Measurements from ENCODE around the gene ADAMTS9.

ADAMTS9 gene

DNA sequence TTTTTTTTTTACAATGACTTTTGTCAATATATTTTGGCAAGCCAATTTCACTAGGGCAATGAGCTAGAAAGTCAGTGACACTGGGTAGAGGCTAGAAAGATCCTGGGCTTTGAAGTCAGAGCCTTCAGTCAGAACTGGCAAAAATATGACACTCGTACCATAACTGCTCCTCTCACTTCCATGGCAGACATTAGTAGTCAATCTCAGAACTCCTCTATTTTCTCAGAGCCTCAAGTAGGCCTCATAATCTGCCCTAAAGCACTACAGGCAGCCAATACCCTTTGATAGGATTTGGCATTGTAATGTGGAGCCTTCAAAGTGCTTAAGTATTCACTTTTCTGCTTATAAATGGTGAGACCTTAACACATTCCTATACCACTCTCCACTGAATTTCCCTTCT lies 67.8 kb downstream of the ADAMTS9 start:
- DNase-seq (ENCODE audit: low spot score): no peak

DNA sequence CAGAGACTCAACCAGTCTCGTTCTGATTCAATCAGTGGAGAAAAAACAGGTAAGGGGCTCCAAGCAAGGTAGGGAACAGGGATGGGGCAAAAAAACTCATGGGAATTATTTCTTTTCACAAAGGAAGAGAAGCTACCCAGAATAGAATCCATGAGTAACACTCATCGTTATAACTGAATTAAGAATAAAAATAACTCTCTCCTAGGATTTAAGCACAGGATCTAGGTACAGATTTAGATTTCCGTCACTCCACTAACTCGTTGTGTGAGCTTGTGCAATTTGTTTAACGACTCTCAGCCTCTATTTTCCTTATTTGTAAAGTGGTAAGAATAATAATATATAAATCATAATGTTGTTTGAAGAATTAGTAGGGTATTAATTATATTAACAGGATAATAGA lies 68.6 kb downstream of the ADAMTS9 start:
- DNase-seq (ENCODE audit: low spot score): no peak

DNA sequence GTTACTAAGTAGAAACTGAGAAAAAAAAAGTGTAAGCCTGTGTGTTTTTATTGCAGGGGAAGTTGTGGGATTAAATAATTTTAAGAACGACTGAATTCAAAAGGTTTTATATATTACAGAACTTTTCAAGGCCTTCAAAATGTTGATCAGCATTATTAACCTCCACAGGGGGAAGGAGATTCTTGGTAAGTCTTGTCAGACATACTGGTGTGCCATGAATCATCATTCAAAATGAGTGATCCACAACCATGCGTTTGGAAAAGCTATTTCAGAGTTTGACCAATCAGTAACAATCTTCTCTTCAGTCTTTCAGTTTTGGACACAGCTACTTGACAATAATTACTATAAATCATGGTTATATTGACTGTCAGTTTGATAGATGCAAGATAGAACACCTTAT lies 70.2 kb downstream of the ADAMTS9 start:
- DNase-seq (ENCODE audit: low spot score): no peak

DNA sequence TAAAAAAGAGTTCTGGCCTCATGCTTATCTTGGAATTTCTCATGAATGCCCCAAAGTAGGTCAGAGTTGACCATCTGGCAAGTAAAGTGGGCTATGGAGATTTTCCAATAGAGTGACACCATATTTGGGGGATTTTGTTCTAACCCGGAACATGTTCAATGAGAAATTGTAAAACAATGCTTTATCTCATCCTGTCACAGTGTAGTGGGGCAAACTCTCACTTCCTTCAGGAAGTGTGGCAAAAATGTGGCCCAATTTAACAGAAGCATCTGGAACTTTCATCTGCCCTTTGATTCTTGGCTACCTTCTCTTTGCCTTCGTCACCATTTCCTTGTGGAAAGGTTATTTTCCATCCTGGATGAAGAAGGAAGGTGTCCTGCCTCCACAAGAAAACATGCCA lies 70.8 kb downstream of the ADAMTS9 start:
- DNase-seq (ENCODE audit: low spot score): no peak

DNA sequence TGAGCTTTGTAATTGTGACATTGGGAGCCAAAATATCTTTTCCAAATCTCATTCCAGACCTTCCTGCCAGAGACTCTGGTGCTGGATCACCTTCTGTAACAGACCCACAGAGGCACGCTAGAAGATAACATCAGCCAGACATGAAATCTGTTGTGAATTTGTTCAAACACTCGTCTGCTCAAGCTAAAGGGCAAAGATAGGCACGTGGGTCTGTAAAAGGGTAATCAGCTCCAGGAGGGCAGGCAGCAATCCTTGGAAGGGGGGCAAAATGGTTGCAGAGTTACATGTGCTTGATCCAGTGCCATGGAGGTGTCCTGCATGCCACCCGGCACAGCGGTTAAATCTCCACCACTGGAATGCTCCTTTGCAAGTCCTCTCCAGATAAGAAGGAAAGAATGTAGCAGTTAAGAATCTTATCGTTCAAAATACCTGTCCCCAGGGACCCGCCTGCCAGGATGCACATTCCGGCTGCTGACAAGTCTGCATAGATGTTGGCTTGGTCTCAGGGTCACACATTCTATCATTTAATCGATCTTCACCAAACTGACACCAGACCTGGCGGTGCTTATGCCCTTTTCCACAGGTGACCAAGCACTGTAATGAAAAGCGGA lies 74.8 kb downstream of the ADAMTS9 start:
- DNase-seq (ENCODE audit: low spot score): no peak

DNA sequence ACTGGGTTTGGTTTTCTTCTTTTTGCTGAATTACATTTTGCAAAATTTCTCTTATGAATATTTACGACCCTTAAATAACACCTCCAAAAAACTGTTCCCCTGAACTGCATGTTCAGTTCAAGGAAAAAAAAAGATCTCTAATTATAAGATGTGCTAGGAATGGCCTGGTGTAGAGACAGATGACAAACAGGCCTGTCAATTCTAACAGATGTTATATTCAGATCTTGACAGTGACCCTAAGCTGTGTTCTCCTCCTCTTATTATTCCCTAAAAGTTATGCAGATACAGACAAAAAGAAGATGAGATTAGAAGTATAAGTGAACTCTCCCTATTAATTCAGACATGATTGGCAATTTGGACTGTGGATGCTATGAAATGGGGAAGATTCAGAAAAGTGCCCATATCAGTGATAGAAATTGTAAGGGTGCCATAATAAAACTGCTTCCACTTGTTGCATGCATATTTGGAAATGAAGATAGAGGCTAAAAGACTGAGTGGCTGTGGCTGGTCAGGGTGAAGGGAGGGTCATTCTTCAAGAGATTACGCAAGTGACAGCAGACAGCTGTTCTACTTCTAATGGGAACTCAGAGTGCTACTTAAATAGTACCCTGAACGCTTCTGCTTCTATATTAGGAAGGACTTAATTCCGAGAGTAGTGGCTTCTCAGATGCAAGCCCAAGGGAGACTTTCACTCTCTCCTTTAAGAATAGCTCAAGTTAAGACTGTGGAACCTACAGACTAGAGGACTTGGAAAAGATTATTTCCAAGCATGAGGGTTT lies 75.5 kb downstream of the ADAMTS9 start:
- no peak for DNase-seq (ENCODE audit: low spot score)

DNA sequence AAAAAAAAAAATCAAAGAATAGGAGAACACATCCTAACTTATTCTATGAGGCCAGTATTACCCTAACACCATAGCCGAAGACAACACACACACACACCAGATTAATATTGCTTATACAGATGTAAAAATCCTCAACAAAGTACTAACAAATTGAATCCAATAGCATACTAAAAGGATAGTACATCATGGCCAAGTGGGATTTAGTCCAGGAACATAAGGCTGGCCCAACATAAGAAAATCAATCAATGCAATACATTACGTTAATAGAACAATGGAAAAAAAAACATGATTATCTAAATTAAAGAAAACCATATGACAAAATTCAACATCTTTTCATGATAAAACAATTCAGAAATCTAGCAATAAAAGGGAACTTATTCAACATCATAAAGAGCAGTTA lies 79.1 kb downstream of the ADAMTS9 start:
- DNase-seq (ENCODE audit: low spot score): no peak

DNA sequence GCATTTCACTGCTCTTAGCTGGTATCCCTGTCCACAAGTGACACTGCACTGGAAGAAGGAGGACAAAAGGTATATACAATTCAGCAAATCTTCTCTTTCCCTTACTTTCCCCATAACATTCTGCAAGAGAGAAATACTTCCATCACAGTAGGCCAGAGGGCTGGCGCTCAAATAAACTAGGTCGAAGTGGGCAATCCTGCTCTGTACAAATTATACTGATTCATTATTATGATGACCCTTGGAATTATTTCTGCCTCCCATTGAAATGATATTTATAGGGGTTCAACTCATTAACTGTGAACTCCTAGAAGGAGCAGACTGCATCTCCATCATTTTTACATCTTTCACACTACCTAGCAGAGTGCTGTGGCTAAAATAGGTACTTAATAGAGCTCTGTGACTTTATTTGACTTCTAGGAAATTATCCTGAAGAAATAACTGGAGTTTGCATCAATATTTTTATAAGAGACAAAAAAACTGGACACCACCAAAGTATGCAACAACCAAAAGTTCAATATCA lies 80.7 kb downstream of the ADAMTS9 start:
- DNase-seq (ENCODE audit: low spot score): no peak

DNA sequence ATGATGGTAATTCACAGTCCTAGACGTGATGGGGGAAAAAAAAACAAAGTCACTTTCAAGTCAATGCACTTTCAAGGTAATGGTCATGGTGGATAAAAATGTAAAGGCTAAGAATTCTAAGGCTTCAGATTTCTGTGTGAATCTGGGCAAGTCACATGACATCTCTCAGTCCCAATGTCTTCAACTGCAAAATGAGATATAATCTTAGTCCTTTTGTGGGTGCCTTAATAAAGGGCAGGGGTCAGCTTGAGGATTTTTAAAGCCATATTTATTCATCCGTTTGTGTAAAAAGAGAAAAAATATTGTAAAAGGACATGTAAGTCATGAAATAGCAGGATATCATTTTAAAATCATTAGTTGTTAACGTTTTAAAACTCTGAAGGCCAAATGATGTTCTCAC lies 83.5 kb downstream of the ADAMTS9 start:
- DNase-seq (ENCODE audit: low spot score): no peak

DNA sequence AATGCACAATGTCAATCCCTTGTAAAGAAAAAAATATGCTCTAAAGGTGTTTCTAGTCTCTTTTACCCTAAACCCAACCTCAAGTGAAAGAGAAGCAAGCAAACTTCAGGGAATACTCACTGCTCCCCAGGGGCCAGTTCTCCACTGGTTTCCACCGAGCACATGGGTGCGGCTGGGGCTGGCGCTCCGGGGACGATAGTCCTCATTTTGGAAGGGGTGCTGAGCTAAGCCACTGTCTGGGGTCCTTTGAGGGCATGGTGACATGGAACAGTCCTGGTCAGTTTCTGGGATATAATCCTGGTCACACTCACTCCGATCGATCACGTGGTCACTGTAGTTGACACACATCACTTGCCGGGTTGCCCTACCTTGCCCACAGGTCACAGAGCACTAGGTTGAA lies 86.0 kb downstream of the ADAMTS9 start:
- no peak for DNase-seq (ENCODE audit: low spot score)

DNA sequence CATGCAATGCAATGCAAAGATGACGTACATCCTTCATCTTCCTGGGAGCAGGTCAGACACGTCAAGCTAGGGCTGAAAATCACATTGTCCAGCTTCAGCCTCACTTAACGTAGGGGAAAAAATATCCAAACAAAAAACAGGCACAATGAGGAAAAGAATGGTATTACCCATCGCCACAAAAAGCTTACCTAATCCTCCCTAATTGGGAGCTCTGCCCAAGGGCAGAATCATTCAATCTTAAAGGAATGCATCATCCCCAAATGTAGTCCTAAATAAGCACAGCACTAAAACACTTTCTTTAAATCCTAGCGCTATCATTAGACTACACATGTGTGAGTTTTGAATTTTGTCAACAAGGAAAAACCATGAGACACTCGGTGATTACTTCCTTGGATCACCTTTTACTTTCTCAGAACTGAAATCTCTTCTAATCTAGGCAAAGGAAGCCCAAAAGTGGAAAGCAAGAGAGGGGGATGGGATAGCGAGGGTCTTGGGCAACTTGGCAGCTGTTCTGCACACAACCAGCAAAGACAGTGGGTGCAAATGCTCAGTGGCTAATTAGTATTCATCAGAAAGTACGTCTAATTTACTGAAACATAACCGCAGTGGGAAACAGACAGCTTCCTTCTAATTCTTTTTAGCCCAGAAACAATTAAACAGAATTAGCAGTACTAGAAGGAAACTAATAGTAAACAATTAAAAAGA lies 87.4 kb downstream of the ADAMTS9 start:
- no peak for DNase-seq (ENCODE audit: low spot score)

DNA sequence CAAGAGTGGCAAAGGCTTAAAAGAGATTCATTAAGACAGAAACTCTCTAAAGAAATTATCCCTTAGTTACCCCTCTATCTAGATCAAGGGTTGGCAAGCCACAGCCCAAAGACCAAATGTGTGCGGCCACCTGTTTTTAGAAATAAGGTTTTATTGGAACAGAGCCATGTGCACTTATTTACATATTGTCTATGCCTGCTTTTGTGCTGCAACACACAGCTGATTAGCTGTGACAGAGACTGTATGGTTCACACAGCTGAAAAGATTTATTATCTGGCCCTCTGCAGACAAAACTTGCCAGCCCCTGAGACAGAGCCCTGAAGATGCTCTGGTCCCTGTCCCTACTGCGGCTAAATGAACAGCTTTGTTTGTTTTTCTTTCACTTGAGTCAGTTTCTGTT lies 88.1 kb downstream of the ADAMTS9 start:
- no peak for DNase-seq (ENCODE audit: low spot score)

DNA sequence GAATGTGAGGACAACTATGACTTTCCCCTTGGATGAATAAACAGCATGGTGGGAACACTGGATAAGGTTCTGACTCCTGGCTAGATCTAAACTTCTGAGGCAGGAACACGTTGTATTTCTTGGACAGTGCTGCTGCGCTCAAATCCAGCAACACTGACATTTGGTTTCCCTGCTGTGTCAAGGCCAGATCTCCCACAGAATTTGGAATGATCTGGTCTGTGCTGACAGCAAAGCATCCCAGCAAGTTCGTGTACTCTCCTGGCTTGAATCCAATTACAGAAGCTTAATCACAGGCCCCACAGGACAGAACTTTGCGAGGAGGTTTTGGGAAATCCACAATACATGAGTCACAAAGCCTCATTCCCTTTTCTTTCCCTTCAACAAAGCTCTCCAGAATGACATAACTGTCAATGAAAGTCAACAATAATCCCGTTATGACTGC lies 92.5 kb downstream of the ADAMTS9 start:
- no peak for DNase-seq (ENCODE audit: low spot score)

DNA sequence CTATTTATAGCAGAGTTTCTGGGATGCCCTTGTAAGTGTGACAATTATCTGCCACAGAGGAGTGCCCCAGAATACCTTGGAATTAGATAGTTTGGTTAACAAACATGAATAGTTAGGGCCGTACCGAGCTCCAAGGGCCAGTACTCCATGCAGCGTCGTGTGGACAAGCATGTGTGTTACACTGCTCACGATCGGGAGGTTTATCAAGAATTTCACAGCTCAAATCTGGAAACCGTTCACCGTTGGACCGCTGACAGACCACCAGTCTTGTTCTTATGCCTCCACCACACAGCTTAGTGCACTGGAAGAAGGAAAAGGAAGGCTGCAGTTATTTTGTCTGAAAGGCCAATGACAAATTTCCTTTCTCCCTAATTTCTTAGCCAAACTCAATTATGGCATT lies 93.7 kb downstream of the ADAMTS9 start:
- no peak for DNase-seq (ENCODE audit: low spot score)

DNA sequence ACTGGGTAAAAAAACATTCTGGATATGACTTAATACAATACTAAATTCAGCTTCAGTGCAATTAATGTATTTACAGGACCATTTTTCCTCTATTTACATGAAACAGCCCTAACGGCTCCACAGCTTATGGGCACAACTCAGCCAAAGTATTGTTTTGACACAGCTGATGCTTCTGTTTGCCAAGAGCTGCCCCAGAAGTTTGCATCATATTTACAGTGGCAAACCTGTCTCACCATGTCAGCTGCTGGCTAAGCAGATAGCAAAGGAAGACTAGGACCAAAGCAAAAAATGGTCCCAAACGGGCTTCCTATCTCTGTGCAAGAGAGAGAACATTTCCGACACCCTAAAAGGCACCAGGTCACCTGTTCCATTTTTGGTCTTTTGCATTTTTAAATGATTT lies 94.5 kb downstream of the ADAMTS9 start:
- DNase-seq (ENCODE audit: low spot score): no peak

DNA sequence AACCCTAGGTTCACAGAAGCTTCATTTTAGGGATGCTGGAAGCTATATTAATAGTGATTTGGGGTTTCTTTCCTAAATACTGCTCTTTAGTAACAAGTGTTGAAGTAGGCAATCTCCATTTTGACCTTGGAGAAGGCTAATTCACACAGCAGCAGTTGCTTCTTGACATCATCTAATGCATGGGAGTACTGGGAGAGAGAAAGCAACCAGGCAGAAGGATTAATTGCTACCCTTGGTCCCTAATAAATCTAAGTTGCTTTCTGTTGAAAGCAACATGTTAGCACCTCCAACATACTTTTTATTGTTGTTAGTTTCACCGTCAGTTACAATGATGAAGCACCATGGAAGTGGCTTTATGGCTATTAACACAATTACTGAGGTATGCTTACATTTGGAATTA lies 96.2 kb downstream of the ADAMTS9 start:
- DNase-seq (ENCODE audit: low spot score): no peak

DNA sequence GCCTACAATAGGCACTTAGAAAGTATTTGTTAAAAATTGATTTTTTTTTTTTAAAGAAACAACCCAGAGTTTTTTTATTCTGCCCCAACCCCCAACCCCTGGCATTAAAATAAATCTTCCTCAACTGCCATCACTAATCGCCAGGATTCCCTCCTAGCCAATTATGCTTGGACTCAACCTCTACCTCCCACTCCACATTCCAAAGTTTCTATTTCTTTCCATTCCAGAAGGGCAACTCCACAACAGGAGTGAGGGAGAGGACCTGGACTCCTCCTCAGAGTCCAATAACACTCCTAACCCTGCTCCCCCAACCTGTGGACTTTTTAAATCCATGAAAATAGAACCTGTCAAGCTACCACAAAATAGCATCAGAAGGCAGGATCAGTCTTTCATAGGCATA lies 99.4 kb downstream of the ADAMTS9 start:
- no peak for DNase-seq (ENCODE audit: low spot score)

DNA sequence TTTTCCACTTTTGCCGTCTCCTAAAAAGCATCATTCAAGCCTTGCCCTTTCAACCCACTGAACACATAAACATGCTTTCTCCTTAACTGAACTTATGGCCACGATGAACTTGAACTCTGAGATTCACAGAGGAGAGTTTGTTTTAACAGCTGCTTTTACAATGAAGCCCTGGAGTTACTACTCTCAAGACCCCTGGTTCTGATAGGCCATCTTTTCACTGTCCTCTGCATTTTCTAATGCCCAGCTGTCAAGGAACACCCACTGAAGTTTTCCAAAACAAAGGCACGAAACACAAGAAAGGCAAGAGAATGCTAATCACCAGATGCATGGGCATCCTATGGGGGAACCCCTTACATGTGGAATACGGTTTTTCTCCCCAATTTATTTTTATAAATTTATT lies 100.8 kb downstream of the ADAMTS9 start:
- no peak for DNase-seq (ENCODE audit: low spot score)

DNA sequence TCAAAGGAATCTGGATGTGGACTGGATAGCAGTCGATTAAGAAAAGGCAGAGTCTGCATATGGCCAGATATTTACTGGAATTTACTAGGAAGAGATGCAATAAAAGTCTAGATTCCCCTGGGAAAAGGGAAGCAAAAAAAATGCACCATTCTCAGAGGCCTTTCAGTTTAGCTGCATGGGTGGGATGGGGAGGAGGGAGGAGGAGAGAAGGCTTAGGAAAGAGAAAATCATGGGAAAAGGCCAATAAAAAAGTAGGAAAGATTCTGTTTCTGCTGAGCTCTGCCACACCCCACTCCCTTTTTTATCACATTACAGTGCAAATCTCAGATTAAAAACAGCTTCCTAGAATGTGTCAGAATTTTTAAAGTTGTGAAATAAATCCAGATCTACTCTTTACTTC lies 103.6 kb downstream of the ADAMTS9 start:
- DNase-seq (ENCODE audit: low spot score): no peak

DNA sequence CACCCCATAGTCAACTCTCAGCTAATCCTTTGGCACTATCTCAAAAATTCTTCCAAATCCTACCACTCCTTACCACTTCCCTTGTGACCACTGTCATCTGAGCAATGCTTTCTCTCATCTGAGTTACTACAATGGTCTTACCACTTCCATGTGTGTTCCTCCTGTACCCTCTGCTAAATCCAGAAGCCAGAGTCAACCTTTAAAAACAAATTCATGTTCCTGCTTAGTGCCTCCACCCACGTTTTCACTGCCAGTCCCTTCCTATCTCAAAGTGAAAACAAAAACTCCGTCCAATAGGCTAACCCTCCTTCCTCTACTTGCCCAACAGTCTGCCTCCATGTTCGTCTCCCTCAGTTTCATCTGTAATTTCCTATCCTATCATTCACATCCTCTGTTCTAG lies 109.0 kb downstream of the ADAMTS9 start:
- DNase-seq (ENCODE audit: low spot score): no peak

DNA sequence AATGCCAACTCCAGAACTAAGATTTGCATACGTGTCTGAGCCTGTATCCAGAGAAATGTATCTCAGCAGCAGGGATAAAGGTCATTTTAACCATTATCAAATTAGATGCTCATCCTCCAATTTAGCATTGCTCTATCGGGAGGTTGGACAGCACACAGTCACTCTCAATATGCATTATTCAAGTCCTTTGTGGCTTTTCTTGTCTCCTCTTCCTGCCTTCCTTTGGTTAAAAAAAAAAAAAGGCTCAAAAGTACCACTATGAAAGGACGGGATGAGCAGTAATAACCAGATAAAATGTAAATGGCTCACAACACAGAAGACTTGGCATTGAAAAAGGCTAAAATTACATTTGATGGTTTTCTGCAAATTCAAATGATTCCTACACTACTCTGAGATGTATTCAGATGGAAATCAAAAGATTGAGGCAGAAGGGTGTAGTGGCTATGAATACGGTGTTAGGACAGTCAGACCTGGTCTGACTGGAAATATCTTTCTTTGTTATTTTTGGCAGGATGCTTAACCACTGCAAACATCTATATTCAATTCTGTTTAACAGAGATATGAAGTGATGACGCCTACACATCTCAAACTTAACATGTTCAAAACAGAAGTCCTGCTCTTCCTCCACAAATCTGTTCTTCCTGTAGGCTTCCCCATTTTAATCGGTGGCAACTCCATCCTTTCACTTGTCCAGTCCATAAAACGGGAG lies 109.6 kb downstream of the ADAMTS9 start:
- DNase-seq (ENCODE audit: low spot score): no peak

DNA sequence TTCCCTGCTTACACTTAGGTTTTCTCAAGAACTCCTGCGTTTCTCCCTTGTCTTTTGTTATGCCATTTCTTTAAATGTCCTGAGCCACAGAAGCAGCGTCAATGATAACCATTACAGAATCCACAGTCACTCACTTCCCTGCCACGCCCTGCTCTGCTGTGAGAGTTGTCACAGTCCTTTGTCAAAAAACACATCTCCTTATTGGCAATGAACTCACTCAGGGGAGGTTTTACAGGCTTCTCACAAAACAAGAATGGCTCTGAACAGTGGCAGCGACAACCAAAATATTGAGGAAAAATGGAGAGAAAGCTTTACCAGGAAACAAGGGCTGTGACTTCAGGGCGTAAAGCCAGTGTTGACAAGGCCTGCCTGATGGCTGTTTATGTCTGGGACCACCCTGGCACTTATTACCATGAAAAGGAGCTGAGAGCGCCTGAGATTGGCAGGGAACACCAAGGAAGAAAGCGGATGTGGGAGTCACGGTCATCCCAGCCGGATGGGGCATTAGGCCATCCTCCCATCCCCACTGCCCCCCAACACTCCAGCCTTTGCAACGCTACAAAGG lies 111.5 kb downstream of the ADAMTS9 start:
- DNase-seq (ENCODE audit: low spot score): no peak

Data from CD4-positive, alpha-beta T cell treated with Interleukin-2 at 100 ng/mL for 4 hours (primary cell).